Stimulated activated CD8-positive, alpha-beta memory T cell treated with anti-CD3 and anti-CD28 coated beads, Interleukin-15, amount 100 ng/mL, for 4 hours (primary cell): ENCODE data around the gene USP12.
"Not testable (repeated sequence)": the region's sequence is repeated elsewhere in the genome, so short reads cannot be mapped to it uniquely, and the experiment has no call there.

Experiments used
- DNase-seq, 2 donors: peaks; one replicate each; pipeline ENCODE4 v3.0.0-alpha.2; 2020; ENCODE audit warnings: low read depth in 2 of 2

USP12 gene

DNA sequence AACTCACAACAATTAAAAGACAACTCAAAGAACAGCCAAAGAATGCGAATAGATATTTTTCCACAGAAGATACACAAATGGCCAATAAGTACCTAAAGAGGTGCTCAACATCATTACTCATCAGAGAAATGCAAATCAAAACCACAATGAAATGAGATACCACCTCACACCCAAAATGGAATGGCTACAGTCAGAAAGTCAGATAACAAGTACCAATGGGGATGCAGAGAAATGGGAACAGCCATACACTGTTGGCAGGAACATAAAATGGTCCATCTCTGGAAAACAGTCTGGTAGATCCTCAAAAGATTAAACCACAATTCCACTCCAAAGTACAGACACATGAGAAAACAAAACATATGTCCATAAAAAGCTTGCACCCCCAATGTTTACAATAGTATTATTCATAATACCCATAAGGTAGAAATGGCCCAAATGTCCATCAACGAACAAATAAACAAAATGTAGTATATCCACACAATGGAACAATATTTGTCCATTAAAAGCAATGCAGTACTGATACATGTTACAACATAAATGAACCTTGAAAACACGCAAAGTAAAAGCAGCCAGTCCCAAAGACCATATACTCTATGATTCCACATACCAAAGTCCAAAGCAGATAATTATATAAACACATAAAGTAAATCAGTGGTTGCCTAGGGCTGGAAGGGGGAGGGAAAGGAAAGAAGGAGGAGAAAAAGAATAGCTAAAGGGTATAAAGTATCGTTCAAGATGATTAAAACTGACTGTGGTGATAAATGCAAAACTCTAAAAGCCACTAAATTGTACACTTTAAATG, 19.6 kb downstream of the USP12 start:
- no peak for DNase-seq

DNA sequence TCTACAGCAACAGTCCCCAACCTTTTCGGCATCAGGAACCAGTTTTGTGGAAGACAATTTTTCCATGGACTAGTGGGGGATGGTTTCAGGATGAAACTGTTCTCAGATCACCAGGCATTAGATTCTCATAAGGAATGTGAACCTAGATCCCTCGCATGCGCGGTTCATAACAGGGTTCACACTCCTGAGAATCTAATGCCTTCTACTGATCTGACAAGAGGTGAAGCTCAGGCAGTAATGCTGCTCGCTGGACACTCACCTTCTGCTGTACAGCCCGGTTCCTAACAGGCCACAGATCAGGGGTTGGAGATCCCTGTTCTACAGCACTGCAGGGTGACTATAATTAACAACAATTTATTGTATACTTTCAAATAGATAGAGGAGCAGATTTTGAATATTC, 21.9 kb downstream of the USP12 start:
- no peak for DNase-seq

DNA sequence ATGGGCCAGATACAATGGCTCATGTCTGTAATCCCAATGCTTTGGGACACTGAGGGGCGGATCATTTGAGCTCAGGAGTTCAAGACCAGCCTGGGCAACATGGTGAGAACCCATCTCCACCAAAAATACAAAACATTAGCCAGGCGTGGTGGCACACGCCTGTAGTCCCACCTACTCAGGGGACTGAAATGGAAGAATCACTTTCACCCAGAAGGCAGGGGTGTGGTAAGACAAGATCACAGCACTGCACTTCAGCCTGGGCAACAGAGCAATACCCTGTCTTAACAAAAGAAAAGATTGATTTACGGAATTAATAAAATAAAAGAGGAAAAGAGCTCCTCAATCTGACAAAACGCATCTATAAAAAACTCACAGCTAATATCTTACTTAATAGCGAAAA, 22.7 kb downstream of the USP12 start:
- DNase-seq, result no peak

DNA sequence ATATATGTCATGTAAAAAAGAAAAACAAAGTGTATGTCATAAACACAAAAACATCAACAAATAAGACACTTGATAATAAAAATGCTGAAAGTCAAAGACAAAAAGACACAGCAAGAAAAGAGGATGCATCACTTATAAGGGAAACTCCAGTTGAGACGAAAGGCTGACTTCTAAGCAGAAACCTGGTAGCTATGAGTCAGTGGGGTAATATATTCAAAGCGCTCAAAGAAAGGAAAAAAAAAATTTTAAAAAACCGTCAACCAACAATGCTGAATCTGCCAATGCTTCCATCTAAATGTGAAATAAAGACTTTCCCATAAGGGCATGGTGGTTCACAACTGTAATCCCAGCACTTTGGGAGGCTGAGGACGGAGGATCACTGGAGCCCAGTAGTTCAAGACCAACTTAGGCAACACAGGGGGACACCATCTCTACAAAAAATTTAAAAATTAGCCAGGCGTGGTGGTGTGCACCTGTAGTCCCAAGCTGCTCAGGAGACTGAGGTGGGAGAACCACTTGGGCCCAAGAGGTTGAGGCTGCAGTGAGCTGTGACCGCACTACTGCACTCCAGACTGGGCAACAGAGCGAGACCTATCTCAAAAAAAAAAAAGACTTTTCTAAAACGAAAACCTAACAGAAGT, 24.0 kb downstream of the USP12 start:
- DNase-seq, result no peak

DNA sequence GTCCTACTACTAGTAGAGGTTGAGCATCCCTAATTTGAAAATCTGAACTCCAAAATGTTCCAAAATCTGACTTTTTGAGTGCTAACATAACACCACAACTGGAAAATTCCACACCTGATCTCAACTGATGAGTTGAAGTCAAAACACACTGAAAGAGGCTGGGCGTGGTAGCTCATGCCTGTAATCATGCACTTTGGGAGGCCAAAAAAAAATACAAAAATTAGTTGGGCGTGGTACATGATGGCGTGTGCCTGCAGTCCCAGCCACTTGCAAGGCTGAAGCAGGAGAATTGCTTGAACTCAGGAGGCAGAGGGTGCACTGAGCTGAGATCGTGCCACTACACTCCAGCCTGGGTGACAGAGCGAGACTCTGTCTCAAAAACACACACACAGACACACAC, 29.9 kb downstream of the USP12 start:
- DNase-seq, result no peak

- not testable (repeated sequence) for DNase-seq
Observed at GRCh38 chr13:27141159-27141558, 30.5 kb downstream of the USP12 start.

GRCh38 chr13:27140060-27140459, 31.6 kb downstream of the USP12 start:
- no peak for DNase-seq

DNA sequence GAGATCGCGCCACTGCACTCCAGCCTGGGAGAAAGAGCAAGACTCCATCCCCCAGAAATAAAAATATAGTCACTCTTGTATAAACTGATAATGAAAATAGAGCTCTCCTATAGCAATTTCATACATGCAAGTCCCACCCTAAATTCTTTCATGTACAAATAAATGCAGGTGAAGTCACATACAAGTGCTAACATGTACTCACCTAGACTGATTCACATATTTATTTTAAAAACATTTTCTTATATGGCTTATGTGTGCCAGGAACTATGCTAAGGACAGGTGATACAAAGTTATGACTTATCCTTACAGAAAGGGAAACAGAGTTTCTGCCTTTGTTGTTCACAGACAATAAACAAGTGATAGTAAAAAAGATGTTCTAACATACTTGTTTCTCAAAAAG, 32.0 kb downstream of the USP12 start:
- no peak for DNase-seq

DNA sequence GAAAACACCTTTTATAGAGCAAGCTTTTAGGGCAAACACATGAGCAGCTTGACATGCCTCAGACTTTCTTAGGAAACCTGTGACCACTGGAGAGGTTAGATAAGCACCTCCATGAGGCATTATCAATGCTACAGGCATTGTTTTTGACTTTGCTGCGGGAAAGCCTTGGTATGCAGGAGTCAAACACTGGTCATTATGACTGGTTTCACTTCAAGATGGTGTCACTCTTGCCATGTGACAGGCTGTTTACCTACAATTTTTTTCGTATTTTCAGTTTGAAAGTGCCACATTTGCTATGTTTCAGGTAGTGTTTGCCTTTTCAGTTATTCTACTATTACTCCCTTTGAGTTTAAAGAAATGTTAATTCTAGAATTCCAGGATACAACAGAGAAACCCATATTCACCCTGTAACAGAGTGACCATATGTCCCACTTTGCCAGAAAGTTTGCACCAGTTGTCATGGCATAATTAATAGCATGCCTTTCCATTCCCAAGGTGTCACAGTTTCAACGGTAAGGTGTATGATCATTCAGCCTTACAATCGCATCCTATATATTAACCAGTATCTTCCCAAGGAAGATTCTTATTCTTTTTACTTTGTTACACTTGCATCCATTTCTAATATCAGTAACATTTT, 33.0 kb downstream of the USP12 start:
- DNase-seq, result no peak

DNA sequence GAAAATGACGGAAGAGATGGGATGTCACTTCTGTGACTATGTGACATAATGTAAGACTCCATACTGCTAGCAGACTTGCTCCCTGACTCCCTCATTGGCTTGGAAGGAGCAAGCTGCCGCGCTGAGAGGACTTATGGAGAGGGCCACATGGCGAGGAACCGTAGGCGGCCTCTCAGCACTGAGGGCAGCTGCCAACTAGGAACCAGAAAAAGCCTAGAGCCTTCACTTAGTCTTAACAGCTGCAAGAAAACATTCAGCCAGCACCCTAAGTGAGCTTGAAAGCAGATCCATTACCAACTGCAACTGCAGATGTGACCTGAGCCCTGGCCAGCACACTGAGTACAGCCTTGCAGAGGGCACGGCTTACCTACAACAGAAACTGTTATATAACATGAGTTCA, 33.9 kb downstream of the USP12 start:
- no peak for DNase-seq

DNA sequence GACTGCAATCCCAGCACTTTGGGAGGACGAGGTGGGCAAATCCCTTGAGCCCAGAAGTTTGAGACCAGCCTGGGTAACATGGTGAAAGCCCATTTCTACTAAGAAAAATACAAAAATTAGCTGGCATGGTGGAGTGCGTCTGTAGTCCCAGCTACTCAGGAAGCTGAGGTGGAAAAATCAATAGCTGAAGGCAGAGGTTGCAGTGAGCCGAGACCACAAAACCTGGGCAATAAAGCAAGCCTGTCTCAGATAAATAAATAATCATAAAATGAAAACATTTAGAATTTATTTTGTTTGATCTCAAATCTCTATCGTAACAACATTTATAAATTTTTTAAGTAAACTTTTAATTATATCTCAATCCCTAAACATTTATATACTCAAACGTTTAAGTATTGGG, 36.6 kb downstream of the USP12 start:
- no peak for DNase-seq

GRCh38 chr13:27133889-27134288, 37.7 kb downstream of the USP12 start:
- DNase-seq, result no peak

DNA sequence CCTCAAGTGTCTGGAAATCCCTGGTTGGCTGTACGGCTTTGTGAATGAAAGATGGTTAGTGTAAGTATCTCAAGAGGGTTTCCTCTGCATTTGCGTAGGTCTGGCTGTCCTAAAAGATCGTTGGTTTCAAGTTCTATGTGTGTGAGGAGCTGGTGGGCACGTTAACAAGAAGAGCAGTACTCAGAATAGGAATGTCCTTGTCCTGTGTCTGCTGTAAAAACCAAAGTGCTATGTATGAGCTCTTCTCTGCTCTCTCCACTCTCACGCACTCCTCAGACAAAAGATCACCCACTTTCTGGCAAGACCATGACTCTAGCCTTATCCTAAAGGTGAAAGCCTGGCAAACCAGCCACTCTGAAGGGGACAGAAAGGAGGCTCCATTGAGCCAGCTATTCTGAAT, 39.1 kb downstream of the USP12 start:
- DNase-seq, result no peak

- no peak for DNase-seq
Observed at GRCh38 chr13:27131906-27132305, 39.7 kb downstream of the USP12 start.

DNA sequence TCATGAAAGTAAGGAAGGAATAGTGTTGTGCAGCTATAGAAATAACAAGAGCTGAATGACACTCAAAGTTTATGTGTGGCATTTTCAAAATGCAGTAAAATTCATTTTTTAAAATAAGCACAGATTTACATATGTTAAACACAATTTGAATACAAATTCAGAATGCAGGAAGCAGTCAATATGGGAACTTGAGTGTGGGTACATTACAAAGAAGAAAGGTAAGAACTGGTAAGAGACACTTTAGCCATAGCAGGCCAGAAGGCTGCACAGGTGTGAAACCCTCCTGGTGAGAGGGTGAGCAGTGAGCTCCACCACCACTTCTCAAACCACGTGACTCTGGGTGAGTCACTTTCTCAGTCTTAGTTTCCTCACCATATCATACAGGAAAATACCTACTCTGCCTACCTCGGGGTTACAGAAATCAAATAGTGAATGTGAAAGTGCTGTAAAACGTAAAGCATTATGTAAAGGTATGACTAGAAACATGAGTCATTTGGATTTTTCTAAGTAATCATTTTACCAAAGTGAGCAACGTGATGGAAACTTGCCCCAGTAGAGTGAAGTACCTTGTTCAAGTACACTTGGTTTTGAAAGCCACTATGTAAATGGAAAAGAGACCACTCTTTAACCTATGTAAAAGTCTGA, 40.5 kb downstream of the USP12 start:
- DNase-seq, result peak; percentile 47 to 67

DNA sequence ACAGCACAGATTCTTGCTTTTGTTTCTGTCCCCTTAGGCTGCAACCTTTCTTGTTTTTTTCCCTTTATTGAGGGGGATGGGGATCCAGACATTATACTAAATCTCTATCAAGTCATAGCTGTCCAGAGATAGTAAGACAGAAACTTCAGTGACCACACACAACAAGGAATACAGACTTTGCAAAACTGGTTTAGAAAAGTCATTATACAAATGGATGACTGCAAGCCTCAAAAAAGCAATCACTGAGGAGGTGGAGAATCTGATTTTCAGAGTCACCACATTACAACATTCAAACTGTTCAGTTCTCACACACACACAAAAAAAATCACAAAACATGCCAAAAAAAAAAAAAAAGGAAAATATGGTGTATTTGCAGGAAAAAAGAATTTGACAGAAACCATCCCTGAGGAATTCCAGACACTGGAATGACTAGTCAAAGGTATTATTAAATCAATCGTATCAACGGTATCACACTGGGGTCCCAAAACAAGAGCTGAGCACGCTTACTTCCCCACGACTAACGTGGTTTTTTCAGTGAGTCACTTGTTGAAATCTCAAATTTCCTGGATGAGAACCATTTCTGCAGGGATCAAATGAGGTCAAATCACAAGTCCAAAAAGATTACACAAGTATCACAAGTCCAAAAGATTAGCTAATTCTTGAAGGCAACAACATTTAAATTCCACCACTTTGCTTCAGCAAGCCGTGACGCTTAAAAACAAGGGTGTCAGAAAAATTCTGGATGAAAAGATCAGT, 41.2 kb downstream of the USP12 start:
- no peak for DNase-seq

DNA sequence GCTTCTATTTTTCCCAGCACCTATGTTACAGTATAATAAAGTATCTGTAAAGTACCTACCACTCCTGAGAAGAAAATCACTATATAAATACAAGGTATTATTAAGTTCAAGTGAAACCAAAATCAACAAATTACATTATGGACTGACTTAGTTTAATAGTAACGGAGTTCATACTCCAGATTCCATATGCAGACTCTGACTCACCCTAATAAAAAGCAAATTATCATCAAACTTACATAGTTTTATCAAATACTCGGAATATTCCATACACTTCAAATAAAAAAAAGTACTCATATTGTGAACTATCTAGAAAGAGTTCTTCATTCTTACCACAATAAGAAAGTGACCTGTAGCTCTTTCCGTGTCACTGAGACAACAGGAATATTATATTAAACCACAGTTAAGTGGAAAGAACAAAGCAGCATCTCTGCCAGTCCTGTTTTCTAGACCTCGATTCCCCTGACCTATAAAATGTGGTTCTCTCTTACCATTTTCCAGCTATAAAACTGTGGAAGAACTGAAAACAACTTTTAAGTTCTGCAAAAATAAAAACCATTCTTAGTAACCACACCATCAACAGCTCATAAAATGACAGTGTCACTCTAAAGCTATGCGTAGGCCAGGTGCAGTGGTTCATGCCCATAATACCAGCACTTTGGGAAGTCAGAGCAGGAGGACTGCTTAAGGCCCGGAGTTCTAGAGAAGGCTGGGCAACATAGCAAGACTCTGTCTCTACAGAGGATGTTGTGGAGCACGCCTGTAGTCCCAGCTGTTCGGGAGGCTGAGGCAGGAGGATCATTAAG, 42.6 kb downstream of the USP12 start:
- DNase-seq, result no peak

- no peak for DNase-seq
Observed at GRCh38 chr13:27126859-27127258, 44.8 kb downstream of the USP12 start.

DNA sequence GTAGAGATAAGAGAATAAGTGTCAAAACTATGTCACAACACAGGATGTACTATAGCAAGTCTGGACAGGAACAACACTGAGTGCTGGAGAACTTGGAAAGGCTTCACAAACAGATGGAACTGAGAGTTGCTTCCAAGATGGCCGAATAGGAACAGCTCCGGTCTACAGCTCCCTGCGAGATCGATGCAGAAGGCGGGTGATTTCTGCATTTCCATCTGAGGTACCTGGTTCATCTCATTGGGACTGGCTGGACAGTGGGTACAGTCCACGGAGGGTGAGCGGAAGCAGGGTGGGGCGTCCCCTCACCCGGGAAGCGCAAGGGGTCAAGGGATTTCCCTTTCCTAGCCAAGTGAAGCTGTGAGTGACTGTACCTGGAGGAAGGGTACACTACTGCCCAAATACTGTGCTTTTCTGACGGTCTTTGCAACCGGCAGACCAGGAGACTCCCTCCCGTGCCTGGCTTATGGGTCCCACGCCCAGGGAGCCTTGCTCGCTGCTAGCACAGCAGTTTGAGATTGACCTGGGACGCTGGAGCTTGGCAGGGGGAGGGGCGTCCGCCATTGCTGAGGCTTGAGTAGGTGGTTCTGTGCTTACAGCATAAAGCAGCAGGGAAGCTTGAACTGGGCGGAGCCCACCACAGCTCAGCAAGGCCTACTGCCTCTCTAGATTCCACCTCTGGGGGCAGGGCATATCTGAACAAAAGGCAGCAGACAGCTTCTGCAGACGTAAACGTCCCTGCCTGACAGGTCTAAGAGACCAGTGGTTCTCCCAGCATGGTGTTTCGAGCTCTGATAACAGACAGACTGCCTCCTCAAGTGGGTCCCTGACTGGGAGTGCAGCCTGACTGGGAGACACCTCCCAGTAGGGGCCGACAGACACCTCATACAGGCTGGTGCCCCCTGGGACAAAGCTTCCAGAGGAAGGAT, 46.0 kb downstream of the USP12 start:
- no peak for DNase-seq

GRCh38 chr13:27124571-27124970, 47.0 kb downstream of the USP12 start:
- no peak for DNase-seq
